Inferior parietal cortex (tissue), 1 donor: Measurements from ENCODE around the gene IP6K3.
A peak's percentile ranks its signal among the peaks of the same experiment; 100 is the strongest.

Experiments used
- DNase-seq: peaks from one replicate; pipeline ENCODE4 v3.0.0-alpha.2; 2016; ENCODE audit errors: extremely low spot score

IP6K3 gene

DNA sequence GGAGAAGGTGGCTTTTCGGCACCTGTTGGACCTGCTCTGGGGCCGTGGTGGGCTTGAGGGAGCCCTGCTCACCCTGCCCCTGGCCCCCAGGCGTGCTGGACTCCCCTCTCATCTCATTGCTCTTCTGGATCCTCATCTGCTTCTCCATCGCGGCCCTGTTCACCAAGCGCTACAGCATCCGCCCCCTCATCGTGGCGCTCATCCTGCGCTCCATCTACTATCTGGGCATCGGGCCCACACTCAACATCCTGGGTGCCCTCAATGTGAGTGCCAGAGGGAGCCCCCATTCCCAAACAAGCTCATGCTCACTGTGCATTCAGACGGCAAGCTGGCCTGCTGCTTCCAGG is 57.6 kb downstream of the IP6K3 start:
- no peak for DNase-seq

DNA sequence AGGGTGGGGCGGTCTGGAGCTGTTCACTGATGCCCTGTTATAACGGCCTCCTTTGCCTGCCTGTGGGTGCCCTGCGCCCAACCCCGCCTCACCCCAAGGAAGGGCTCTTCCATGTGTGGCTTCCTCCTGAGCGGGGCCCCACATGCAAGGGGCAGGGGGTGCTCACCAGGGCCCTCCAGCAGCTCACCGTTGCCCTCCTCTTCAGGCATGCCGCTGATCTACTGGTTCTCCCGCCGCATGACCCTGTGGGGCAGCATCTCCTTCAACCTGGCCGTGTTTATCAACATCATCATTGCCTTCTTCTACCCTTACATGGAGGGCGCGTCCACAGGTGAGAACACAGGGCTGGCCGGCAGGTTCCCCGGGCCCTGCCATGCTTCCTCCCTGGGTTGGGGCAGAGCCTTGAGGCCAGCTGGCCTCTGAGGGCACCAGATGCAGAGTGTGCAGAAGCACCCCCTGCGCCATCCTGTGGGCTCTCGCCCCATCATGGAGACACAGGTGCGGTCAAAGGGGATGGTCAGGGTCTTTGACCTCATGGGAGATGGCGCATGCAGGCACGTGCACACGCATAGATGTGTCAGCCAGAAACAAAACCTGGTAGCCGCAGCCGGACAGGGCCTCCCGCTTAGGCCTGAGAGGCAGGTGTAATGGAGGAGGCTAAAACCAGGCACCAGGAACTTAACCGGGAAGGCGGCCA is 58.1 kb downstream of the IP6K3 start:
- DNase-seq, result no peak

DNA sequence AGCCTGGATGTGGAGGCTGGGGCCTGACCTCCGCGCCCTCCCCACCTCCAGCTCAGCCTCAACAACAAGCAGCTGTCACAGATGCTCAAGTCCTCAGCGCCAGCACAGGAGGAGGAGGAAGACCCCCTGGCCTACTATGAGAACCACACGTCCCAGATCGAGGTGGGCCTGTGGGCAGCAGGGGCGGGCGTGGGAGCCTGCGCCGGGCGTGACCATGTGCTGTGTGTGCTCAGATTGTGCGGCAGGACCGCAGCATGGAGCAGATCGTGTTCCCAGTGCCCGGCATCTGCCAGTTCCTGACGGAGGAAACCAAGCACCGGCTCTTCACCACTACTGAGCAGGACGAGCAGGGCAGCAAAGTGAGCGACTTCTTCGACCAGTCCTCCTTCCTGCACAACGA is 58.7 kb downstream of the IP6K3 start:
- DNase-seq, result no peak

DNA sequence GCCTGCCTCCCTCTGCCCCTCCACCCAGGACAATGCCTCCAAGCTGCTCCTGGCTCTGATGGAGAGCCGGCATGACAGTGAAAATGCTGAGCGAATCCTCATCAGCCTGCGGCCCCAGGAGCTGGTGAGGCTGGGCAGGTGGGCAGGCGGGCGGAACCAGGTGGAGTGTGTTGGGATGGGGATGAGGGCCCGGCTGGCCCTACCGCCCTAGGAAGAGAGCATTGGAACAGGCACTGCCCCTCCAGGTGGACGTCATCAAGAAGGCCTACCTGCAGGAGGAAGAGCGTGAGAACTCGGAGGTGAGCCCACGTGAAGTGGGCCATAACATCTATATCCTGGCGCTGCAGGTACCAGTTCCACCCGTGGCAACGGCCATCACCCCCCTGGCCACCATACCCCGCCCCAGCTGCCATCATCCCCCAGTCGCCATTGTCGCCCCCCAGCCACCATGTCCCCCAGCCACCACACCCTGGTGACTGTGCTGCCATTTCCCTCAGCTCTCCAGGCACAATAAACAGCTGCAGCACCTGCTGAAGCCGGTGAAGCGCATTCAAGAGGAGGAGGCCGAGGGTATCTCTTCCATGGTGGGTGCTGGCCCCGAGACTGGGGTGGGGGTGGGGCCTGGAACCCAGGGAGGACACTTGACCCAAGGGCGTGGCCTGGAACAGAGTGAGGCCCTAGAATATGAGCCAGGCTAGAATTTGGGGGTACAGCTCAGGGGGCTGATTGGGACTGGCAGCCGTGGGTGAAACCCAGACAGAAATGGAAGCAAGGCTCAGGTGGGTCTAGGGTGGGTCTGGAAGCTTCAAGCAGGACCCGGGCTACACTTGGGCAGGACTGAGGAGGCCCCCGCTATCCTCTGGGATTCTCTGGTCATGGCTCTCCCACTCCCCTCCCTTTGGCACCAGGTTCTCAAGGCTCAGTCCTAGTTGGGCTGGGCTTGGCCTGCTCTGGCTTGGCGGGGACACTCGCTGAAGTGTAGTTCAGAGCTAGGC is 59.4 kb downstream of the IP6K3 start:
- no peak for DNase-seq

DNA sequence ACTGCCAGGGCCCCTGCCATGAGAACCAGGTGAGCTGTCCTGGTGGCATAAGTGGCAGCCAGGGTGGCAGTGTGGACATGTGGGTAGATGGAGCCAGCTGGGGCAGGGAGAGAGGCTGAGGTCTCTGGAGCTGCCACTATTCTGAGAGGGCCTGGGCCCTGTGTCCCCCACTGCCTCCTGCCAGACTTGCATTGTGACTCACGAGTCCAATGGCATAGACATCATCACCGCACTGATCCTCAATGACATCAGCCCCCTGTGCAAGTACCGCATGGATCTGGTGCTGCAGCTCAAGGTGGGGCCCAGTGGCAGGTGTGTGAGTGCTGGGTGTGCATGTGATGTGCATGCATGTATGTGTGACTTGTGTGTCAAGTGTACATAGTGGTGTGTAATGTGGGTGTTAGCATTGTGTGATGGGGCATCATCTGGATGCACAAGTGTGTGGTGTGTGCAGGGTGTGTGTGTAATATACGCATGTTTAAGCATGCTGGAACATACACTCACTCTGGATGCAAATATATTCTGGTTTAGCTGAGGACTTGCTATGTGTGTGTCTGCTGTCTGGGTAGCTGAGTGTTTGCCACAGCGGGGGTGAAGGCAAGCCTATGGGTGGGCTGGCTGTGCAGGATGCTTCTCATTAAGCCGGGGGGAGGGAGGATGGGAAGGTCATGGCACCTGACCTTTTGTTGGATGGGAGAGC is 60.3 kb downstream of the IP6K3 start:
- no peak for DNase-seq

DNA sequence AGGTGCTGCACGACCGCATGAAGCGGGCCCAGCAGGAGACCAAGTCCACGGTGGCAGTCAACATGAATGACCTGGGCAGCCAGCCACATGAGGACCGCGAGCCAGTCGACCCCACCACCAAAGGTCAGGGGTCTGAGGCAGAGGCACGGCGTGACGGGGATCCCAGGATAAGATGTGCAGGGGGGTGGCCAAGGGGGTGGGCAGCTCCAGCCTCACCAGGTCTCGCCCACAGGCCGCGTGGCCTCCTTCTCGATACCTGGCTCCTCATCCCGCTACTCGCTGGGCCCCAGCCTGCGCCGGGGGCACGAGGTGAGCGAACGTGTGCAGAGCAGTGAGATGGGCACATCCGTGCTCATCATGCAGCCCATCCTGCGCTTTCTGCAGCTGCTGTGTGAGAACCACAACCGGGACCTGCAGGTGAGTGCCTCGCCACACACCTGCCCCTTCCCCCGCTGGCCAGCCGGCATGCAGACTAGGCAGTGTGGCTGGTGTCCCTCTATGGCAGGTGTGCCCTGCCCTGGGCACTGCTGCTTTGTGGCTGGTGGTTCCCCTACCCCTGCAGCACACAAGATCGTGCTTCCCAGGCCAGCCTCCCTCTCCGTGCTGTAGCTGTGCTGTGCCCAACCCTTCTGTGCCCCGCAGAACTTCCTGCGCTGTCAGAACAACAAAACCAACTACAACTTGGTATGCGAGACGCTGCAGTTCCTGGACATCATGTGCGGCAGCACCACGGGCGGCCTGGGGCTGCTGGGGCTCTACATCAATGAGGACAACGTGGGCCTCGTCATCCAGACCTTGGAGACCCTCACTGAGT is 61.1 kb downstream of the IP6K3 start:
- DNase-seq, result no peak

DNA sequence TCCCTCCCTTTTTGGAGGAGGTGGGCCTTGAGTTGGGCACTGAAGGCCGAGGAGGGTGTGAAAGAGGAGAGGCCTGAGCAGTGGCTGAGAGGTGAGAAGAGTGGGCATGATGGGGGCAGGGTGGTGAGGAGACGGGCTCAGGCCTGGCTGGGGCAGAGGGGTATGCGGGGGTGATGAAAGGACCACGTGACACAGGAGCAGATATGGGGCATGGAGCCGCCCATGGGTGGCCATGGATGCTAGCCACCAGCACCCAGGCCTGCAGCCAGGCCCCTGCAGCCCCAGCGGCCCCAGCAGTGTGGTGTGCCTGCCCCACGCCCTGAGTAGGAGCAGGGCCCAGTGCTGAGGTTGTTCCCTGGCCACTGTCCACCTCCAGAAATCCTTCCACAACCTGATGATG is 61.7 kb downstream of the IP6K3 start:
- no peak for DNase-seq

DNA sequence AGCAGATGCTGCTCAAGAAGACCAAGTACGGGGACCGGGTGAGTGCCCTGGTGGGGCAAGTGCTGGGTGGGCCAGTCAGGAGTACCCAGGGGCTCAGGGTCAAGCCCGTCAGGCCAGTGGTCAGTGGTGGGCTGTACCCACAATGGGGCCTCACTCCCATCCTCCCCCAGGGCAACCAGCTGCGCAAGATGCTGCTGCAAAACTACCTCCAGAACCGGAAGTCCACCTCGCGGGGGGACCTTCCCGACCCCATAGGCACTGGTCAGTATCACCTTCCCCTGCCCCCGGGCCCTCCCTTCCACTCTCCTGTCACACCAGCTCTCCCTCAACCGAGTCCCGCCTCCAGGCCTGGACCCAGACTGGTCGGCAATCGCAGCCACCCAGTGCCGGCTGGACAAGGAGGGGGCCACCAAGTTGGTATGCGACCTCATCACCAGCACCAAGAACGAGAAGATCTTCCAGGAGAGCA is 62.2 kb downstream of the IP6K3 start:
- no peak for DNase-seq

DNA sequence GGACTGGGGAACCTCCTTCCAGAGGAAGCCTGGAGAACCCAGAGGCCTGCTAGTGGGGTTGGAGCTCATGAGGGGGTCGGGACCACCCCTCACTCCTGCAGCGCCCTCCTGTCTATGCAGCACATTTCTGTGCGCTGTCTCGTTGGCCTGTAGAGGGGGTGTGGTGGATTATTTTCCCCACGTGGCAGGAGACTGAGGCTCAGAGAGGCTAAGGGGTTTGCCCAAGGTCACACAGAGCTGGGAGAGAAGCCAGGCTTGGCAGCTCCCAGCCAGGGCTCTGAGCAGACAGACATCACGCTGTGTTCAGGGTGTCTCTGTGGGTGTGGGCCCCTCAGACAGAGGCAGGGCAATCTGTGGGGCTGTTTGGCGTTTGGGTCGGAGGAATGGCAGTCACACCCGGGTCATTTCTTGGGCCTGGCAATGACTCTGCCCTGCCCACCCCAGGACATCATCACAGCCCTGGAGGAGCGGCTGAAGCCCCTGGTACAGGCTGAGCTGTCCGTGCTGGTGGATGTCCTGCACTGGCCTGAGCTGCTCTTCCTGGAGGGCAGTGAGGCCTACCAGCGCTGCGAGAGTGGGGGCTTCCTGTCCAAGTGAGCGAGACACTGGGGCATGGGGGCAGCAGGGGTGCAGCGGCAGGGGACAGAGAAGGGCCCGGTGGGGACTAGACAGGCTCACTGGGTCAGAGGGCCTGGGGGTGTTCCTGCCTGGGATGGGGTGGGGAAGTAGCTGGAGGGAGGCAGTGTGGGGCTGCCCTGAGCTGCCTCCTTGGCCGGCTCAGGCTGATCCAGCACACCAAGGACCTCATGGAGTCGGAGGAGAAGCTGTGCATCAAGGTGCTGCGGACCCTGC is 62.9 kb downstream of the IP6K3 start:
- DNase-seq, result no peak

DNA sequence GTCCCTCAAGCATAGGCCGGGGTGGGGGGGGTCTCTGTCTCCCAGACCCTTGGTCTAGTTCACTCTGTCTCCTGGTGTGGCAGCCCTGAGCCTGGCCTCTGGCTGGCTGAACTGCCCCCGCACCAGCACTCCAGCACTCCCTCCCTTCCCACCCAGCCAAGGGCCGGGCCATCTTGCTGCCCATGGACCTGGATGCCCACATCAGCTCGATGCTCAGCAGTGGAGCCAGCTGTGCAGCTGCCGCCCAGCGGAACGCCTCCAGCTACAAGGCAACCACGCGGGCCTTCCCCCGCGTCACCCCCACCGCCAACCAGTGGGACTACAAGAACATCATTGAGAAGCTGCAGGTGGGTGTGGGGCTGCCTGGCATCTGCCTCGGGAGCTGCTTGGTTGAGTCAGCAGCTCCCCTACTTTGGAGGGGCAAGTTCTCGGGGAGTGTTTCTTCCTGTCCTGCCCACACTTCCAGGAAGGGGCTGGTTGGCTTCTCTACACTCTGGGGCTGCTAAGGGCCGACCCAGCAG is 63.6 kb downstream of the IP6K3 start:
- DNase-seq, result peak; percentile 23

DNA sequence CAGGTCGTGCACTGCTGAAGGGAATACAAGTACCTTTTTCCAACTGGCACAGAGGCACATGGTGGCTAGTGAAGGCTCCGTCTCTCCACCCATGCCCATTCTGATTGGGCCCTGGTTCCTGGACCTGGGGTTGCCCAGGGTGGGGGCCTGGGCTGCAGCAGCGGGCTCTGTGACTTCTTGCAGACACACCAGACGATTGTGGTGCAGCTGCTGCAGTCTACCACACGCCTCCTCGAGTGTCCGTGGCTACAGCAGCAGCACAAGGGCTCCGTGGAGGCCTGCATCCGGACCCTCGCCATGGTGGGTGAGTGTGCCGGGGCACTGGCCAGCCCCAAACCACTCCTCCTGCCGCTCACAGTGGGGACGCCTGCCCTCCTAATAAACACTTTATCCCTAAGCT is 64.4 kb downstream of the IP6K3 start:
- no peak for DNase-seq

DNA sequence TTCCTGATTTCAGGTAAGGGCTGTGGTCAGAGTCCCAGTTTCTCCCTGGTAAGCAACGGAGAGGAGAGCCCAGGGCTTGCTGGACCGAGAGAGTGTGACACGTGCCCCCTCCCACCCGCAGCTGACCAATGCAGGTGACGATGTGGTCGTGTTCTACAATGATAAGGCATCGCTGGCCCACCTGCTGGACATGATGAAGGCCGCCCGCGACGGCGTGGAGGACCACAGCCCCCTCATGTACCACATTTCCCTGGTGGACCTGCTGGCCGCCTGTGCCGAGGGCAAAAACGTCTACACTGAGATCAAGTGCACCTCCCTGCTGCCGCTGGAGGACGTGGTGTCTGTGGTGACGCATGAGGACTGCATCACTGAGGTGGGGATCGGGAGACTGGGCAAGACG is 66.9 kb downstream of the IP6K3 start:
- no peak for DNase-seq

DNA sequence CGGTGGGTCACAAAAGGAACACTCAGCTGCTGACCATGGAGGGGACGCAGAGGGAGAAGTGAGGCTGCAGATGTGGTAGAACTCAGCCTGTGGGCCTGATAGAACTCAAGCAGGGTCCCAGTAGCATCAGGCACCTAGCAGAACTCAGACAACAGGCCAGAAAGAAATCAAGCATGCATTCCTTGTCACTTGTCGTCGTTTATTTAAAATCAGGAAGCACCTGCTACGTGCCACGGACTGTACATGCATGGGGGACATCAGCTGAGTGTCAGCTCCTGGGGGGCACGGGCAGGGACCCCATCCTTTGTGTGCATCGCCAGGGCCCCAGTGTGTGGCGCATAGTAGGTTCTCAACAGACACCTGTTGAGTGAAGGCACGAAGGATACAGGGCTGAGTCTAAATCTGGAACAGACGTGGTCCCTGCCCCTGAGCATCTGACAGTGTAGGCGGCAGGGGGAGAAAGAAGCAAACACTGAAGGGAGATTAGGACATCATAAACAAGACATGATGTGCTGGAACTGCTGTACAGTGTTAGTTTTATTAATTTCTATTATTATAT is 67.7 kb downstream of the IP6K3 start:
- no peak for DNase-seq

DNA sequence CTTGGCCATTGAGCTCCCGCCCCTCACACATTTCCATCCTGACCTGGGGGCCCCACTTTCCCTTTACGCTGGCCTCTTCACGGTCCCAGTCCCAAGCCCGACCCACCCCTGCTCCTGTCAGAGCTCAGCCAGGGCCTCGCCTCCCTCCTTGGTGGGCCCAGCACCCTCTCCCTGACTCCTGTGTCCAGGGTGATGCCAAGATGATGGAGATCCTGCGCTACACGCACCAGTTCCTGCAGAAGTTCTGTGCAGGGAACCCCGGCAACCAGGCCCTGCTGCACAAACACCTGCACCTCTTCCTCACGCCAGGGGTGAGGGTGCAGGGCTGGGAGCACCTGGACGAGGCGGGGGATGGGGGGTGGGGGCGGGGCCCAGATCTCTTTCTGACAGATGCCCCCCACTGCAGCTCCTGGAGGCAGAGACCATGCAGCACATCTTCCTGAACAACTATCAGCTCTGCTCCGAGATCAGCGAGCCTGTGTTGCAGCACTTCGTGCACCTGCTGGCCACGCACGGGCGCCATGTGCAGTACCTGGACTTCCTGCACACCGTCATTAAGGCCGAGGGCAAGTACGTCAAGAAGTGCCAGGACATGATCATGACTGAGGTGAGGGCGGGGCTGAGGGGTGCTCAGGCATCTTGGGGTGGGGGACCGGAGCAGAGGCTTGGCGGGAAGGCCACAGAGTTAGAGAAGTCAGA is 68.3 kb downstream of the IP6K3 start:
- no peak for DNase-seq

DNA sequence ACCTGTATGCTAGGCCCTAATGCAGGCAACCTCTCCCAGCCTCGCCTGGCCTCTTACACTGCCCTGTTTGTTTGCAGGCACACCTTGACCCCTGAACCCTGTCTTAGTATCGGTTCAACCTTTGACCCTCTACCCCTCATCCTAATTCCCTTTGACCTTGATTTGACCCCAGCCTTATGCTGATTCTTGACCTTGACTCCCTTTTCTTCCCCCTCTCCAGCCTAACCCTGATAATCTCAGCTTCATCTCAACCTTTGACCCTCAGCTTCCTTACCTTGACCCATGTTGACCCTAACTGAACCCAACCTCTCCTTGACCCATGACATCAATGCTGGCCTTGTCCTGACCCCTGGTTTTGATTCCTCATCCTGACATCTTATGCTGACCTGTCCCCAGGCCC is 69.0 kb downstream of the IP6K3 start:
- no peak for DNase-seq

DNA sequence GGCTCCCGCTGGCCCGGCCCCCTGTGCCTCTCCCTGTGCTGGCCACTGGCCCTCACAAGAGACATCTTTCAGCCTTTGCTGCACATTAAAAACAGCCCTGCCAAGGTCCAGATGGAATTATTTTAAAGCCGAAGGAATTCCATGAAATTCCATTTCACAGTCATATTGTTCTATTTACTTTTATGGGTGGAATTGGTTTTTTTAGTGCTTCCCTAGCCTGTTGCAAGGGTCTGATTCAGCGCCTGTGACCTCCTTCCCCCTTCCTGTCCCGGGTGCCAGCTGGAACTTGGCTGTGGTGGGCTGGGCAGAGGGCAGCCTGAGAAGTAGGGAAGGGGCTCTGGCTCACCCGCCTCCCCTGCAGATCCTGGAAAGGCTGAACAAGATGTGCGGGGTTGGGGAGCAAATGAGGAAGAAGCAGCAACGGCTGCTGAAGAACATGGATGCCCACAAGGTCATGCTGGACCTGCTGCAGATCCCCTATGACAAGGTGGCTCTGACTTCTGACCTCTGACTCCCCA is 69.5 kb downstream of the IP6K3 start:
- no peak for DNase-seq

DNA sequence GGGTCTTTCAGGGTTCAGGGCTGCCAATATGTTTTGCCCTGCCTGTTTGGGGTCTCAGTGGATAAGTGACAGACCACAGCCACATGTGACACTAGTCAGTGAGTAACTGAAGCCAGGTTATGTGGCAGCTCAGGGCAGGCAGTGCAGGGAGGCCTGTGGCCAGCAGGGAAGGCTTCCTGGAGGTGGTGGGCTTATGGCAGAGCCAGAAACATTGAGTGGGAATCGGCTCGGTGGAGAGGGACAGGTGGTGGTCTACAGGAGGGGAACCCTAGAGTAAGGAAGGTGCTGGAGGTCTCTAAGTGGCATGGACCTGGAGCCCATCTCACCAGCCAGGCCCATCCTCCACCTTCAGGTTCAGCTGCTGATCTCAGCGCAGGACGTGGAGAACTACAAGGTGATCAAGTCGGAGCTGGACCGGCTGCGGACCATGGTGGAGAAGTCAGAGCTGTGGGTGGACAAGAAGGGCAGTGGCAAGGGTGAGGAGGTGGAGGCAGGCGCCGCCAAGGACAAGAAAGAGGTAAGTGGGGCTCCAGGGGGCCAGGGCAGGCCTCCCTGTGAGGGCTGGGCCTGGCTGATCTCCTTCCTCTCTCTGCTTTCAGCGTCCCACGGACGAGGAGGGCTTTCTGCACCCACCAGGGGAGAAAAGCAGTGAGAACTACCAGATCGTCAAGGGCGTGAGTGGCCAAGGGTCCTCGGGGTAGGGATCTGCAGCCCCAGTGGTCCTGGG is 70.1 kb downstream of the IP6K3 start:
- DNase-seq, result no peak

DNA sequence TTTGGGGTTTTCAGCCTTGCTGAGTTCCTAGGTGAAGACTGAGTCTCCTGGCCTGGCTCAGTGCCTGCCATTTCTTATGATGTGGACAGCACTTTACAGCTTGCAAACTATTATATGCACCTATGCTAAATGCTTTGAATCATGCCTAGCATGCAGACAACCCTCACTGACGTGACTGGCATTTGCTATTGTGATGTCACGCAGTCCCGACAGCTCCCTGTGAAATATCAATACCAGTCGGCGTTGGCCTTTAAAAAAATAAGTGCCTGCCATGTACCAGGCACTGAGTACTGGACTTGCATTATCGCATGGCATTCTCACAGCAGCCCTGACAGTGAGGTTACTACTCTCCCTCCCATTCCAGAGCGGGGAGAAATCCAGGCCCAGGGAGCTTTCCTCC is 70.7 kb downstream of the IP6K3 start:
- no peak for DNase-seq

DNA sequence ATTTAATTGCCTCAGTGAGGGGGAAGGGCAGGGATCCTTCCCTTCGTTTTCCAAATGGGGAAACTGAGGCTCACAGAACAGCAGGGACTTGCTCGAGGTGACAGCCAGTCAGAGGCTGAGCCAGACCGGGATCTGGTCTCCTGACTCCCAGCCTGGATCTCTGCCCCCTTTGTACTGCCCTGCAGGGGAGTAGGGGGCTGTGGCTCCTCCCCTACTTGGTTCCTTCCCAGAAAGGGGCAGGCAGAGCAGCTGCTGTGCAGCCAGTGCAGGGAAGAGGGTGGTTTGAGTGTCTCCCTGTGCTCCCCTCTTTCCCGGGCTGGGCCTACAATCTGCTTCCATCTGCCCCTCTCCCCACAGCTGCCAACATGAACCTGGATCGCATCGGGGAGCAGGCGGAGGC is 72.9 kb downstream of the IP6K3 start:
- DNase-seq, result no peak
